ENCODE measurements around the gene MCF2. TPM values are rescaled to one million over a fixed set of nuclear protein-coding genes. Genes with fewer than 3 reads are reported as not detected.

Gene MCF2
- total RNA-seq, 4 donors from 2014 or later = 0.20 to 0.22 TPM; not detected in 2

- no peak overlapping the region for H3K27ac ChIP-seq
- H3K4me3 ChIP-seq = no peak overlapping the region
- WGBS, 2 donors = 73 to 89% methylated on average over 4 of the region's 4 CpGs
- no peaks in the 10 kb centered on the region for H3K27me3 ChIP-seq
- no peaks in the 10 kb centered on the region for H3K36me3 ChIP-seq
- no peaks in the 10 kb centered on the region for H3K9me3 ChIP-seq
- TF ChIP-seq EP300 (IDR thresholded peaks at IDR 0.05) (no peak), POLR2A (IDR thresholded peaks at IDR 0.05) (no peak), CTCF (IDR thresholded peaks at IDR 0.05) (no peak)
- H3K4me1 ChIP-seq = no peaks in the 10 kb centered on the region
- DNase-seq (ENCODE audit: low spot score in 2 of 2) = no peak
Measured at GRCh38 chrX:139533444-139533843, 174.5 kb downstream of the MCF2 start.

DNA sequence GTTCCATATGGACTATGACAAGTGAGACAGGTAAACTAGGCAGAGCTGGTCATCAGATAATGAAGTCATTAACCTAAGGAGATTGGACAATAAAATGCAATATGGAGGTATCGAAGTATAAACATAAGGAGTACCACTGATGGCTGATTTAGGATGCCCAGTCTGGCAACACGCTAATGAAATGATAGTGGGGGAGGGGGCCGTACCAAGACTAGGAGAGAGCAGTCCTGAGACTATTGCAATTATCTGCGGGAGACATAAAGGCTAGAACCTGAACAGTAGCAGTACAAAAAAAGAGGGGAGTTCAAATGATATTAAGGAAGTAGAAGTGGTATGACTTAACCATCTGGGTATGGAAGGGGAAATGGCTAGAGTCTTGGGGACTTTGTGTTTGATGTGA is 175.1 kb downstream of the MCF2 start:
- no peaks in the 10 kb centered on the region for H3K9me3 ChIP-seq
- H3K4me1 ChIP-seq = no peaks in the 10 kb centered on the region
- H3K27ac ChIP-seq = no peak overlapping the region
- no peaks in the 10 kb centered on the region for H3K36me3 ChIP-seq
- H3K27me3 ChIP-seq = no peaks in the 10 kb centered on the region
- TF ChIP-seq POLR2A (IDR thresholded peaks at IDR 0.05) (no peak), CTCF (IDR thresholded peaks at IDR 0.05) (no peak), EP300 (IDR thresholded peaks at IDR 0.05) (no peak)
- 83 to 93% methylated on average over 4 of the region's 4 CpGs for WGBS, 2 donors
- no peak for DNase-seq (ENCODE audit: low spot score in 2 of 2)
- no peak overlapping the region for H3K4me3 ChIP-seq

Small RNA genes within 50 kb of the gene (small RNA-seq; reads per million reads assigned to genes)
- not detected for gene RF01210

Other genes with a start within 250 kb of the MCF2 start
- not detected for gene F9, start 177.4 kb downstream of the MCF2 start, total RNA-seq
- 10 to 100 TPM; 24.1 to 37.8 (median 32.9) TPM for gene ATP11C, start 224.9 kb upstream of the MCF2 start, total RNA-seq